TTC549 (cell line): Measurements from ENCODE around the gene PLAC9.
"Not testable (repeated sequence)": the region's sequence is repeated elsewhere in the genome, so short reads cannot be mapped to it uniquely, and the experiment has no call there.

Experiments used
- FAIRE-seq: peaks from 2 replicates; lab custom pipeline; 2012; peaks lifted over from hg19 to GRCh38; lab: Jason Lieb, UNC

Gene PLAC9

DNA sequence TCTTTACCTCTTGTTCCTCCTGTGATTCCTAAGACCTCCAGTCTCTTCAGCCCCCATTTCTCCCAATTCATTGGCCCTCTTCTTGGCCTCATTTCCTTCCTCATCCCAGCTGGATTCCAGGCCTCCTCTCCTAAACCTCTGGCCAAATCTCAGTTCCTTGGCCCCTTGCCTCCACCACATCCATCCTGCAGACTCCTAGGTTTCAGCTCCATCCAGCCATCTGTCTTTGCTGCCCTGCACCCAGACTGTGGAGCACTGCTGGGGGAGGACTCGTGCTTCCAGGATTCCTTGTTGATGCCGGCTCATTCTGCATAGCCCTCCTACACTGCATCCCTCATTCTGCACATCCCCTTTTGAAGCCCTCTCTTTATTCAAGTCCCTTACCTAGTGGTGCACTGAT lies 6.7 kb downstream of the PLAC9 start:
- no peak for FAIRE-seq

DNA sequence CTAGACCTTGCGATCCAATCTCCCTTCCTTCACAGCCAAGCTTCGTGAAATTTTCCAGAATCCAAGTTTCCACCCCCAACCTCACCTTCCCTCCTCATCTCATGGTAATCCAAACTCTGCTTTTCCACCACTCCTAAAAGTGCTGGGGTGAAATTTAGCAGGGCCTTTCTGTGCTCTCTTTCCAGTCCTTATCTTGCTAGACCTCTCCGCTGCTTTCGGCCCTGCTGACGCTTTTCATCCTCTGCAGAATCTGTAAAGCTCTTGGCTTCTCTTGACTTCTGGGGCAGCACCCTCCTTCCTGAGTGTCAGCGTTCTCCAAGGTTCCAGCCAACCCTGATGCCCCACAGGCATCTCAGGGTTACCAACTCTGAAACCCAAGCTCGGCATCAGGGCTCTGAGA lies 7.7 kb downstream of the PLAC9 start:
- no peak for FAIRE-seq

DNA sequence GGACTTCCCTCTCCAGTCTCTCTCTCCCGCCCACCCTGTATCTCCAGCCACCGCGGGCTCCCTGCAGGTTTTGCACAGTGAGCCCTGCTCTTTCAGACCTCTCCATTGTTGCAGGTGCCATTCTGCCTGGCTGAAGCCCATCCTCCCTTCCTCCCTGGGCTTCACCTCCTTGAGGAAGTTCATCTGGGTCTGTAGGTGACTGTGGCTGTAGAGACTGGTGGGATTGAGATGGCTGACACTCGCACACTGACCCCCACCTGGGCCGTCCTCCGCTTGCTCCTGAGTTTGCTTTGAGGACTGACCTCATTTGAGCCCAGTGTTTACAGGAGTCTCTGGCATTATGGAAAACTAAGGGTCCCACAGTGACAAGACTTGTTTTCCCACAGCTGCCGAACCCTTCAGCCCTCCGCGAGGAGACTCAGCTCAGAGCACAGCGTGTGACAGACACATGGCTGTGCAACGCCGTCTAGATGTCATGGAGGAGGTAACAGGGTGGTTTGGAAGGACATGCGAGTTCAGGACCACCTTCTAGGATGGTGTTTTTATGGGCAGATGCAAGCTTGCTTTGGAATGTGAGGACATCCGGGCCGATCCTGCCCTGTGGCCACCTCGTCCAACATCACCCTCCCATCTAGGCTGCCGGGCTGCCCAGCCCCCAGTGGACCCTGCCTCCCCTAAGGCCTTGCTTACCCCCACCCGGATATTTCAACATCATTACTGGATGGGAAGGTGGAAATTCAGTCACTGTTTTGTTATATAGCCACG lies 9.3 kb downstream of the PLAC9 start:
- FAIRE-seq: no peak

DNA sequence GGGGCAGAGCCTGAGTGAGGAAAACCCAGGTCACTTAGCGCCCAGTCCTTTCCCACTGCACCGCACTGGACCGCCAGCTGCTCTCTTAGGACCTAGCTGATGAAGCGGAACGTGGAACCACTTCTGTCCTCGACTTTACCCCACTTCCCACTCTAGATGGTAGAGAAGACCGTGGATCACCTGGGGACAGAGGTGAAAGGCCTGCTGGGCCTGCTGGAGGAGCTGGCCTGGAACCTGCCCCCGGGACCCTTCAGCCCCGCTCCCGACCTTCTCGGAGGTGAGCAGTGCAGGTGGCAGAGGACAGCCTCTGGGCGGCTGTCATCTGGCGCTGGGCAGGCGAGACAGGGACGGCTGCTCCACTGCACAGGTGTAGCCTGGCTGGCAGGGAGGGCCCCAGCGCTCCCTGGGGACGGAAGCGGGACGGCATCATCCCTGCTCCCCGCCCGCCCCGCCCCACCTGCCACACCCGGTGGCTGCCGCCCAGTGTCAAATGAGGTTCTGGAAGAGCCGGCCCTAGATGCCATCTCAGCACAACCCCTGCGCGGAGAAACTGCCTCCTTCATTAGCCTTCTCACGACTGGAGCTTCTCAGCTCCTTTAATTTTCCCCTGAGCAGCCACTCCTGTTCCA lies 11.7 kb downstream of the PLAC9 start:
- no peak for FAIRE-seq

DNA sequence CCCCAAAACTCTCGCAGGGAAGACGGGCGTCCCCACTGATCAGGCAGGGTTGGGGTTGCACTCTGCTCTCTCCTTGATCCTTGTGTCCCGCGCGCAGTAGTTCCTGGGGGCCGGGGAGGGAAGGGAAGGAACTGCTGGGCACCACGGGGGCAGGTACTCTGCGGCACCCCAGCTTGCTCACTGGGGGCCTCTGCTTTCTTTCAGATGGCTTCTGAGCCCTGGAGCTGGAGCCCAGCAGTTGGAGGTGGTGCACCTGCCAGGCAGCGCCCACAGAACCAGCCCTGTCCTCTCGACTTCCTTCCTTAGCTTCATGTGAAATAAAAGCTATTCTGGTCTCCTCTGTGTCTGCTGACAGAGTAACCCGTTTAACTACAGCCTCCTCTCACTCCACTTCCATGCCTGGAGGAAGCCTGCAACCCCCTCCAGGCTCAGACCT lies 12.2 kb downstream of the PLAC9 start:
- no peak for FAIRE-seq

DNA sequence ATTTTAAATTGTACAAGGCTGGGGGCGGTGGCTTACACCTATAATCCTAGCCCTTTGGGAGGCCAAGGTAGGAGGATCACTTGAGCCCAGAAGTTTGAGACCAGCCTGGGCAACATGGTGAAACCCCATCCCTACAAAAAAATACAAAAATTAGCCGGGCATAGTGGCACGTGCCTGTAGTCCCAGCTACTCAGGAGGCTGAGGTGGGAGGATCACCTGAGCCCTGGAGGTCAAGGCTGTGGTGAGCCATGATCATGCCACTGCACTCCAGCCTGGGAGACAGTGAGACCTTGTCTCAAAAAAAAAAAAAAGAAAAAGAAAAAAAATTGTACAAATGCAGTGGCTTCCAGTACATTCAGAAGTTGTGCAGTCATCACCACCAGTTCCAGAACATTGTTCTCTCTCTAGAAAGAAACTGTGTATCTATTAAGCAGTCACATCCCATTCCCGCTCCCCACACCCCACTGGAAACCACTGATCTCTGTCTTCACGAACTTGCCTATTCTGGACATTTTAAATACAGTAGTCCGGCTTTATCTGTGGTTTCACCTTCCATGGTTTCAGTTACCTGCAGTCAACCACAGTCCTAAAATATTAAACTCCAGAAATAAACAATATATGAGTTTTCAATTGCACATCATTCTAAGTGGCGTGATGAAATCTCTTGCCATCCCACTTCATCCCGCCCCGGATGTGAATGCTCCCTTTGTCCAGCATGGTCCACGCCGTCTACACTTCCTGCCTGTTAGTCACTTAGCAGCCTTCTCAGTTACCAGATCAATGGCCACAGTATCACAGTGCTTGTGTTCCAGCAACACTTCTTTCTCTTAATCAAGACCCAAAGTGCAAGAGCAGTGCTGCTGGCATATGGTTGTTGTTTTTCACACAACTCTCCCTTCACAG lies 13.1 kb downstream of the PLAC9 start:
- not testable (repeated sequence) for FAIRE-seq

DNA sequence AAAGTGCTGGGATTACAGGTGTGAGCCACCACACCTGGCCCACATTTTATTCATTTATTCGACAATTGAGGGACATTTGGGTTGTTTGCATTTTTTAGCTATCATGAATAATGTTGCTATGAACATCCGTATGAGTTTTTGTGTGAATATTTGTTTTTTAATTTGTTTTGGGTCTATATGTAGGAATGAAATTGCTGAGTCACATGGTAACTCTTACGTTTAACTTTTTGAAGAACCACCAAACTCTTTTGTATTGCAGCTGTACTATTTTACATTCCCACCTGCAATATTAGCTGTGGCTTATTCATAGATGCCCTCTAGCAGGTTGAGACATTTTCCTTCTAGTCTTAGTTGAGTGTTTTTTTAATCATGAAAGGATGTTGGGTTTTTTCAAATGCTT lies 14.4 kb downstream of the PLAC9 start:
- FAIRE-seq: no peak

DNA sequence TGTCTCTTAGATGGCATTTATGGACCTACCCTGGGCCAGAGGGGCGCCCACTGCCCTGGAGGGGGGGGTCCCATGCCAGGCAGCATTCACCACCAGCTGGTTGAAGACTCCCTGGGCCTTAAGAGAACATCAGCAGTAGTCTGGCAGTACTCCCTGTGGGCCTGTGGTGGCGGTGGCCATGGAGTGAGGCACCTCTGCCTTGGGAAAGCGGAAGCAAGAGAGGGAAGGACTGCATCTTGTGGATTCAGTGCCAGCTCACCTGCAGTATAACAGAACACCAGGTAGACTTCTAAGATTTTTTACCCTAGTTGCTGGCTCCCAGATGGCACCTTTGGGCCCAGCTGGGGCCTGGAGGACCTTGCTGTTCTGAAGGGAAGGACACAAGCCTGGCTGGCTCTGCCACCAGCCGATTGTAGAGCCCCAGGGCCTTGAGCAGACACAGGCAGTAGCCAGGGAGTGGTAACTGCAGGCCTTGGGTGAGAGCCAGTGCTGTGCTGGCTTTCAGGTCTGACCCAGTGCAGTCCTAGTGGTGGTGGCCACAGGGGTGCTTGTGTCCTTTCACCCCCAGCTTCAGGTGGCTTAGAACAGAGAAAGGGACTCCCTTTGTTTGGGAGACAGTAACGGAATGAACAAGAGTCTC lies 15.8 kb downstream of the PLAC9 start:
- FAIRE-seq: no peak

DNA sequence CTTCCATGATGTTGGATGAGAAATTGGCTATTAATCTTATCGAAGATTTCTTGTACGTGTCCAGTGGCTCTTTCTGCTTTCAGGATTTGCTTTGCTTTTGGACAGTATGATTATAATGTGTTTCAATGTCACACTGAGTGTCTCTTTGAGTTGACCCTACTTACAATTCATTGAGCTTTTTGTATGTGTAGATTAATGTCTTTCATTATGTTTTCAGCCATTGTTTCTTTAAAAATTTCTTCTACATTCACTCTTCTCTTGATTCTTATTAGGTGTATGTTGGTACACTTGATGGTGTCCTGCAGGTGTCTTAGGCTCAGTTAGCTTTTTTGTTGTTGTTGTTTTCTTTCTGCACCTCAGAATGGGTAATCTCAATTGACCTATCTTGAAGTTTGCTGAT lies 16.6 kb downstream of the PLAC9 start:
- no peak for FAIRE-seq

DNA sequence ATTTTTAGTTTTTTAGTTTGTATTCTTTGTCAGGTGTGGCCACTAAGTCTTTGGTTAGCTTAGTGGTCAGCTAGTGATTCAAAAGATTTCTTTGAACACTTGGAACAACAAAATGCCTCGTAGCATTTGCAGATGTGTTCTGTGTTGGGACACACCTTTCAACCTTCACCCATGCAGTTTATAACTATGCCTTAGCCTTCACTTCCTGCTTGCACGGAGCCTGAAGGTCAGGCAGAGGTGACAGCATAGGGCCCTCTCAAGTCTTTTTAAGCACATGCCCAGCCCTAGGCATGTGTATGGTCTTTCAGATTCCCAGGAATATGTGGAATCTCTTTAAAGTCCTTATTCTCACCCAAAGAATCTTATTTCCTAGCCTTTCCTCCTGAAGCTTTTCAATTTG lies 17.6 kb downstream of the PLAC9 start:
- FAIRE-seq: no peak

DNA sequence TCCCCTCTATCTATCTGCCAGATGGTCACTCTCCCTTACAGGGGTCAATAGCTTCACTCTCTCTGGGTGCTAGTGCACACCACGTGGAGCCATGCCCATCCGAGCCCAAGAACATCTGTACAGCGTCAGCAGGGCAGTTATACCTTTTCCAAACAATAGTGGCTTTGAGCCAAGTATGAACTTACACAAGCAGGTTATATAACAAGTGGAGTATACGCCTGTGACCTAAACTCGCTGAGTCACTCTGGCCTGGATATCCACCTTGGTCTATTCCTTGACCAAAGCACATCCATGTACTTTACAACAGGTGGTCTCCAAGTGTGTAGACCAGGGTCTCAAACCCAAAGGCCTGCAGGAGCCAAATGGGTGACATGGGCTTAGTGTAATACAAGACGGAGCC lies 20.3 kb downstream of the PLAC9 start:
- FAIRE-seq: no peak

DNA sequence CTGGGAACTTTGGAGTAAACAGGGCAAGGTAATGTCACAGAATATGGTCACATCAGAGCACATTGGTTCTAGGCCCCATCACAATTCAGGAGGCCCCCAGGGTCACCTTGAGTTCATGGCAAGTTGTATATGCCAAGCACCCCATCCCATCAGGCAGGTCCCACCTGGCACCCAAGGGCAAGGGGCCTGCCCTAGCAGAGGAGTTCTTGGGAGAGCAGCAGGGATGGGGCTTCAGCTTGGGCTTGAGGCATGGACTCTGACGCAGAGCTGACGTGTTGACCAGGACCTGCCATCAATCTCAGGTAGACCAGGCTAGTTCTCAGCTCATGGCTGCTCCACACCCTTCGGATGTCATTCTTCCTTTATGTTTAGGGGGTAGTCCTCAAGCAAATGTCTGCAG lies 20.9 kb downstream of the PLAC9 start:
- FAIRE-seq: no peak

DNA sequence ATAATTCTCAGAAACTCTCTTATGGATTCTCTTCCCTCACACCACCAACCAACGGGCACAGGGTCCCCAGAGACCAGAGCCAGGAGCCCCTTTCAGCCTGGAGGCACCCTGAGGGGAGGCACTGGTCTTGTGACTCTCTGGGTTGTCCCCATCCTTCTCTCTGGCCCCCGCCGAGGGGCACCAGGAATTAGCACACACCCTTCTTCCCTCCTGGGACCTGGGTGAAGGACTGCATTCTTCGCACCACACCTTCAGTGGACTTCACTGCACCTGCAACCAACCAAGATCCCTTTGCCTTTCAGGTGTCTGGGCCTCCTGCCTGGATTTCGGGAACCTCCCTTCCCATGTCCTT lies 22.1 kb downstream of the PLAC9 start:
- FAIRE-seq: no peak

DNA sequence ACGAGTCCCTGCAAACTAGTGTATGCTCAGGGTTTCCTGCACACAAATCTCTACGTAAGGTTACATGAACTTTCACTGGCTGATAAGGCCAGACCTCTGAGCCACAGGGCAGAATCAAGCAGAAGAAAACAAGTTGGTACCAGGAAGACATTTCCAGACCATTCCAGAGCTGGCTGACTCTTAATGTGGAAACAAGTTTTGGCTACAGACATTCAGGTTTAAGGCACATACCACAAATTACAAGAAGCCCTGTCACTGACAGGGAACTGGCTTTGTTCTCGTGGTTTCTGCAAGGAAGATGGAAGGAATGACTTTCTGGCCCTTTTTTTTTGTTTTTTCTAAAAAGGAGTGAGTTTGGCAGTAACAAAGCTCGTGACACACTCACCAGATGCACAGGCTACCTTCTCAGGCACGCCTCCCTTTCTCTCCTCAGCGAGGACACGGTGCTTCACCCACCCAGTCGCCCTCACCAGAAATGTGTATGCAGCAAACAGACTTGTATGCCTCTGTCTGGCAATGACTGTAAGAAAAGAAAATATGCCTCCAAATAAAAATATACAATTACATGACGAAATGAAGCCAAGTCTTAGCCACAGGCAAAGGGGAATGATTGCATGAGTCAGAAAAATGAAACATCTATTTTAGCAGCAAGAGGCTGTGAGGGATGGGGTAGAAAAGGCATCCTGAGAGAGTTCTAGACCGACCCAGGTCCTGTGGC lies 22.6 kb downstream of the PLAC9 start:
- FAIRE-seq: no peak

DNA sequence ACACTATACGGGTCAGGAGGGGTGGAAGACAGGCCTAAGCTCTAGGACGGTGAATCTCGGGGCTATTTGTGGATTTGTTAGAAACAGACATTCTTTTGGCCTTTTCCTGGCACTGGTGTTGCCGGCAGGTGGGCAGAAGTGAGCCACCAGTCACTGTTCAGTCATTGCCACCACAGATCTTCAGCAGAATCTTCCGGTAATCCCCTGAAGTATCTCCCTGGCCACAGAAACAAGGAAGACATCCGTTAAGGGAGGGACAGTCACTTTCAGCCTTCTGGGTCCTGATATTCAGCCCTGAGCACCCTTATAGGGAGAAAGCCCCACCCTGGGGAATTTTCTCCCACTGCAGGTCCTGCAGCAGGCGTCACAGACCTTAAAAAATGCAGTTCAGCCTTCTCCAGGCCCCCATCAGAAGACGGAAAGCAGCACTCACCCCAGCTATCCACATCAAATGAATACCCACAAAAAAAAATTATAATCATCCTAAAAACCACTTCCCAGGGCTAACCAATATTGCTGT lies 23.2 kb downstream of the PLAC9 start:
- FAIRE-seq: no peak

DNA sequence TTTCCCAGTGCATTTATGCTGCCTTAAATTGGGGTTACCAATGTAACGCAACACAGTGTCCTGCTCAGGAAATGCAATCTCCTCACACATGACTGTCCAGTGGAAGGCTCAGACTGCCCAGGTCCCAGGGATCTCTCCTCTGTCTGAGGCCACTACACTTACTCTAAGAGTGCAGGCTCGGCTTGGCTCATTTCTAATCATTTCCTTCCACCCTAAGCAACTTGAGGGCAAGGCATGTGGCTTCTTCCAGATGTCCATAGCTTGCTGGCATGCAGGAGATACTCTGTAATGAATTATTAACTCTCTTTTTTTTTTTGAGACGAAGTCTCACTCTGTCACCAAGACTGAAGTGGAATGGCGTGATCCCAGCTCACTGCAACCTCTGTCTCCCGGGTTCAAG lies 23.7 kb downstream of the PLAC9 start:
- no peak for FAIRE-seq

DNA sequence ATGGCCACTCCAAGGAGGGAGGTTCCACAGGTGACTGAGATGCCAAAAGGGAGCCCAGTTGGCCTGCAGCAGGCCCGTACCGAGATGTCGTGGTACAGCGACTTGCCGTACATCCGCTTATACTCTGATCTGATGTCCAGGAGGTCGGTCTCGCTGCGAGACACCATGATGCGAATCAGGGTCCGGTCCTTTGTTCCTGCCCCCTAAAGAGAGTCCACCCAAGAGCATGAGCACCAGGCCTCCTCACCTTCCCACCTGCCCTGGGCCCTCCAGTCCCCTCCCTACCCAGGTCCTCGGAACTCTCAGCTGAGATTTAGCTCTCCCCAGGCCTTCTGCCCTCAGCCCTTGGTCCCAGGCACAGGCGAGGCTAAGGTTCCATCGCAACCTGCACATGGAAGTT lies 25.0 kb downstream of the PLAC9 start:
- FAIRE-seq: no peak

DNA sequence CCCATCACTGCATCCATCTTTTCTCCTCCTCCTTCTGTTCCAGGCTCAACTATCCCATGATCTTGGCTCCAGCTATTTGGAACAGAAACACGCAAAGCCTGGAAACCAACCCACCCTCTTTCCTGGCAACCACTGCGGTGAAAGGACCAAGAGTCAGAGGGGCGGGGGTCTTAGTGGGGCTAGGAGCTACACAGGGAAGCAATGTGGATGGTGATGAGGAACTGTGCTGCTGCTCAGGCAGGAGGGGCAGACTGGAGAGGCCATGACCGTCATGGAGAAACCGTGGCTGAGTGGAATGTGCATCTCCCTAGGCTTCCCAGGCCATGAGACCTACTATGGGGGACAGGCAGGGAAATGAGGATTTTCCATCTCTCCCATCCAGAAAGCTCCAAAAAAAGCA lies 25.6 kb downstream of the PLAC9 start:
- FAIRE-seq: no peak

DNA sequence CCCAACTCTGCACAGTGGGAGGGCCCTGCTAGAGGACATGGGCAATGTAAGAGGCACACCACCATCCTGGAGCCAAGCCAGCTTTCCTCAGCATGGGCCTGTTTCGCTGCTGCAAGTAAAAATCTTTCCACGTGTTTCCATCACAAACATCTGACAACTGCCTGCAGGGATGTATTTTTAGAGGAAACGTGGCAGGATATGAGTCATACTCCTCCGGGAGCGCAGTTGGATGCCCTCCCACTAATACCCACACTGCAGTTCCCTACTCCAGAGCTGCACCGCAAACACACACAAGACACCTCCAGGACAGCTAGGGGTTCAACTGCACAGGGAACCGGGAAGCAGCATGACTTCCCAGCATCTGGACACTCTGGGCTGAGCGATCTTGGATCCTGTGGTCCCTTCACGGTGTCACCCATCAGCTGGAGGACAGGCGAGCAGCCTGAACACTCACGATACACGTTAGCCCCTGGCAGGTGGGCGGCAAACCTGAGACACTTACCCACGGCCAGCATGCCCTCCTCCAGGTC lies 26.1 kb downstream of the PLAC9 start:
- no peak for FAIRE-seq

DNA sequence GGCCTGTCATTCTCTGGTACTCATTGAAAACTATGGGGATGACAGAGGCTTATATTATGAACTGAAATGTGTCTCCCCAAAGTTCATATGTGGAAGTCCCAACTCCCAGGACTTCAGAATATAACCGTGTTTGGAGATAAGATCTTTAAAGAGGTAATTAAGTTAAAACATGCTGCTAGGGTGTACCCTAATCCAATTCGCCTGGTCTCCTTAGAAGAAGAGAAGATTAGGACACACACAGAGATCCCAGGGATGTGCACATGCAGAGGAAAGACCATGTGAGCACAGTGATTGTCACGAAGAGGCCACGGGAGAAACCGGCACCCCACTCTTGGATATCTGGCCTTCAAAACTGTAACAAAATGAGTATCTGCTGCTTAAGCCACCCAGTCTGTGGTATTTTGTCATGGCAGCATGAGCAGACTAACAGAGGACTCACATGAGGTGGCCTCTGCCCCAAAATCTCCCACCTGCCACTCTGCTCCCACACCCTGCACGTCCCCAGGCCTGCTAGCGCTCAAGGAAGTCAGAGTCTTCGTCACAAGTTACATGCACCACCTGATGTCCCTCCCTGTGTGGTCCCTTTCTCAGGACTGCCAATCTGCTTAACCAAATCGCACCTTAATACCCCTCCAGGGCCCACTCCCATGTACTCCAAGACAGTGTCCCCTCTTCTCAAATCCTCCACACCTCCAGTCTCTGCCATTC lies 26.8 kb downstream of the PLAC9 start:
- FAIRE-seq: no peak
